Prostate gland (tissue), 2 donors: ENCODE data around the gene TPRX1.
A peak's percentile ranks its signal among the peaks of the same experiment; 100 is the strongest.

Experiments used
- POLR2A ChIP-seq: fragments of 450-650 bp; IDR thresholded peaks from one replicate; pipeline ENCODE4 v1.6.1; 2016; ENCODE audit warnings: antibody characterized with exemption, mild to moderate bottlenecking
- TF ChIP-seq, protein P1 (sequence below), 4 experiments: fragments of 200-600 bp in 2 of 4; fragments of 450-650 bp in 2 of 4; sonication (generic) in 2 of 4; IDR thresholded peaks; 1 replicate in 3 of 4; 2 replicates in 1 of 4; pipeline ENCODE4 v1.5.1; 2016 to 2019; ENCODE audit warnings: antibody characterized with exemption in 4 of 4, mild to moderate bottlenecking in 2 of 4, moderate library complexity in 2 of 4

DNA sequence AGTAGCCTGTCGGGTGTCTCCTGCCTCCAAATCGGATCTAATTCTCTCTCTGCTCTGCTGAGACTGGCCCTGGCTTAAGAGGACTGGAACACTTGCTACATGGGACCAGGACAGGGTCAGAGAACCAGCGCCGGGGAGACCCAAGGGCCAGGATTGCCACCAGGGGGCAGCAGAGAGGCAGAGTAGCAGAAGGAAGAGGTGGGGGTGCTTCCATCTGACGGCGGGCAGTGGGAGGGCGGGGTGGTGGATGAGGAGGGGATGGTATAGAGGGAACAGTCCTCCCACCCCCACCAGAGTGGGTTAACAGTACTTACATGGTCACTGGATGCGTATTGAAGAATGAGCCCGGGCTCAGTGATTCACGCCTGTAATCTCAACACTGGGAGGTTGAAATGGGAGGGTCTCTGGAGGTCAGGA, 13.9 kb downstream of the TPRX1 start:
- TF ChIP-seq, protein P1, sequence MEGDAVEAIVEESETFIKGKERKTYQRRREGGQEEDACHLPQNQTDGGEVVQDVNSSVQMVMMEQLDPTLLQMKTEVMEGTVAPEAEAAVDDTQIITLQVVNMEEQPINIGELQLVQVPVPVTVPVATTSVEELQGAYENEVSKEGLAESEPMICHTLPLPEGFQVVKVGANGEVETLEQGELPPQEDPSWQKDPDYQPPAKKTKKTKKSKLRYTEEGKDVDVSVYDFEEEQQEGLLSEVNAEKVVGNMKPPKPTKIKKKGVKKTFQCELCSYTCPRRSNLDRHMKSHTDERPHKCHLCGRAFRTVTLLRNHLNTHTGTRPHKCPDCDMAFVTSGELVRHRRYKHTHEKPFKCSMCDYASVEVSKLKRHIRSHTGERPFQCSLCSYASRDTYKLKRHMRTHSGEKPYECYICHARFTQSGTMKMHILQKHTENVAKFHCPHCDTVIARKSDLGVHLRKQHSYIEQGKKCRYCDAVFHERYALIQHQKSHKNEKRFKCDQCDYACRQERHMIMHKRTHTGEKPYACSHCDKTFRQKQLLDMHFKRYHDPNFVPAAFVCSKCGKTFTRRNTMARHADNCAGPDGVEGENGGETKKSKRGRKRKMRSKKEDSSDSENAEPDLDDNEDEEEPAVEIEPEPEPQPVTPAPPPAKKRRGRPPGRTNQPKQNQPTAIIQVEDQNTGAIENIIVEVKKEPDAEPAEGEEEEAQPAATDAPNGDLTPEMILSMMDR (IDR thresholded peaks at IDR 0.05), result peak; percentile 36 to 82 (median 66)
- TF ChIP-seq POLR2A, result no peak
